ENCODE results near the gene RUBCNL. TPM values are rescaled to one million over a fixed set of nuclear protein-coding genes. Genes with fewer than 3 reads are reported as not detected.
A peak's percentile ranks its signal among the peaks of the same experiment; 100 is the strongest.

The RUBCNL gene
- total RNA-seq, 1 donor from 2014 or later, result 0.78 TPM

GRCh38 chr13:46347277-46347676, 39.8 kb downstream of the RUBCNL start:
- no peak overlapping the region for H3K4me3 Mint-ChIP-seq (ENCODE audit: unreplicated experiment)
- H3K27ac Mint-ChIP-seq (ENCODE audit: unreplicated experiment), result no peak overlapping the region
- DNase-seq (ENCODE audit: extremely low spot score, unreplicated experiment), result no peak
- TF ChIP-seq CTCF (IDR thresholded peaks at IDR 0.05), result no peak
- H3K4me1 Mint-ChIP-seq (ENCODE audit: unreplicated experiment), result peaks cover 10% of the 10 kb centered on the region
- peaks cover 3% of the 10 kb centered on the region for H3K36me3 Mint-ChIP-seq (ENCODE audit: unreplicated experiment)
- H3K9me3 Mint-ChIP-seq (ENCODE audit: unreplicated experiment), result no peaks in the 10 kb centered on the region
- H3K27me3 Mint-ChIP-seq (ENCODE audit: unreplicated experiment), result no peaks in the 10 kb centered on the region

- Mint-ChIP-seq H3K36me3 (ENCODE audit: unreplicated experiment) (peaks cover 3% of the 10 kb centered on the region), H3K27ac (ENCODE audit: unreplicated experiment) (no peak overlapping the region), H3K4me3 (ENCODE audit: unreplicated experiment) (no peak overlapping the region), H3K4me1 (ENCODE audit: unreplicated experiment) (peaks cover 22% of the 10 kb centered on the region), H3K27me3 (ENCODE audit: unreplicated experiment) (no peaks in the 10 kb centered on the region), H3K9me3 (ENCODE audit: unreplicated experiment) (no peaks in the 10 kb centered on the region)
- DNase-seq (ENCODE audit: extremely low spot score, unreplicated experiment), result peak; percentile 66
- TF ChIP-seq CTCF (IDR thresholded peaks at IDR 0.05), result no peak
Measured at GRCh38 chr13:46345866-46346265, 41.2 kb downstream of the RUBCNL start.

- TF ChIP-seq CTCF (IDR thresholded peaks at IDR 0.05), result no peak
- Mint-ChIP-seq H3K9me3 (ENCODE audit: unreplicated experiment) (no peaks in the 10 kb centered on the region), H3K27ac (ENCODE audit: unreplicated experiment) (no peak overlapping the region), H3K27me3 (ENCODE audit: unreplicated experiment) (no peaks in the 10 kb centered on the region), H3K4me3 (ENCODE audit: unreplicated experiment) (no peak overlapping the region), H3K36me3 (ENCODE audit: unreplicated experiment) (peaks cover 3% of the 10 kb centered on the region), H3K4me1 (ENCODE audit: unreplicated experiment) (peaks cover 27% of the 10 kb centered on the region)
- no peak for DNase-seq (ENCODE audit: extremely low spot score, unreplicated experiment)
Measured at GRCh38 chr13:46345398-46345797, 41.7 kb downstream of the RUBCNL start.

GRCh38 chr13:46343279-46343994, 43.6 kb downstream of the RUBCNL start:
- H3K36me3 Mint-ChIP-seq (ENCODE audit: unreplicated experiment), result peaks cover 3% of the 10 kb centered on the region
- H3K9me3 Mint-ChIP-seq (ENCODE audit: unreplicated experiment), result no peaks in the 10 kb centered on the region
- H3K27me3 Mint-ChIP-seq (ENCODE audit: unreplicated experiment), result no peaks in the 10 kb centered on the region
- H3K4me1 Mint-ChIP-seq (ENCODE audit: unreplicated experiment), result peaks cover 44% of the 10 kb centered on the region
- DNase-seq (ENCODE audit: extremely low spot score, unreplicated experiment), result peak; percentile 60
- H3K4me3 Mint-ChIP-seq (ENCODE audit: unreplicated experiment), result no peak overlapping the region
- TF ChIP-seq CTCF (IDR thresholded peaks at IDR 0.05), result no peak
- no peak overlapping the region for H3K27ac Mint-ChIP-seq (ENCODE audit: unreplicated experiment)

GRCh38 chr13:46342538-46342937, 44.5 kb downstream of the RUBCNL start:
- H3K36me3 Mint-ChIP-seq (ENCODE audit: unreplicated experiment), result no peaks in the 10 kb centered on the region
- no peak for TF ChIP-seq CTCF (IDR thresholded peaks at IDR 0.05)
- no peak overlapping the region for H3K4me3 Mint-ChIP-seq (ENCODE audit: unreplicated experiment)
- DNase-seq (ENCODE audit: extremely low spot score, unreplicated experiment), result no peak
- no peaks in the 10 kb centered on the region for H3K9me3 Mint-ChIP-seq (ENCODE audit: unreplicated experiment)
- H3K27ac Mint-ChIP-seq (ENCODE audit: unreplicated experiment), result no peak overlapping the region
- H3K27me3 Mint-ChIP-seq (ENCODE audit: unreplicated experiment), result no peaks in the 10 kb centered on the region
- H3K4me1 Mint-ChIP-seq (ENCODE audit: unreplicated experiment), result peaks cover 51% of the 10 kb centered on the region

Measured in osteocyte (in vitro differentiated cells).